PC-3 (cell line): ENCODE results near the gene MB. TPM values are rescaled to one million over a fixed set of nuclear protein-coding genes. Genes with fewer than 3 reads are reported as not detected.

Source experiments
- ATAC-seq: fragments of 200-7000 bp; cut with Tn5 transposase; 2 replicates; pipeline ENCODE4 v1.9.1; 2020; ENCODE audit warnings: mild to moderate bottlenecking, moderate library complexity
- BruUV-seq: library from RNA; stranded (reverse); fragments of 400-500 nt; replicated peaks from 2 replicates; lab custom pipeline; 2021; lab: Mats Ljungman, UMichigan
- CTCF ChIA-PET: fragments of 300-600 bp; sonication (Branson Sonifier 250); formaldehyde crosslinking; loops from one replicate; lab custom pipeline; 2022; ENCODE audit warnings: antibody characterized with exemption; lab: Charles Lee
- POLR2A ChIA-PET: fragments of 300-600 bp; sonication (Branson Sonifier 250); formaldehyde crosslinking; loops from one replicate; lab custom pipeline; 2022; ENCODE audit warnings: antibody characterized with exemption; ENCODE audit not compliant: unreplicated experiment; lab: Charles Lee
- DNase-seq: peaks from one replicate; pipeline ENCODE4 v3.0.0-alpha.2; 2015
- H2AFZ ChIP-seq: fragments of 300-600 bp; sonication (generic); 2 replicates; pipeline ENCODE4 v1.6.0; 2016; ENCODE audit warnings: antibody characterized with exemption, low read length
- H3F3A ChIP-seq: fragments of 300-600 bp; sonication (generic); one replicate; pipeline ENCODE4 v1.6.0; 2017; ENCODE audit warnings: antibody characterized with exemption, low read length, control low read depth, mild to moderate bottlenecking; ENCODE audit not compliant: unreplicated experiment
- H3K27ac ChIP-seq: fragments of 300-600 bp; sonication (generic); 2 replicates; pipeline ENCODE4 v1.5.1; 2016; ENCODE audit warnings: mild to moderate bottlenecking, low read length
- H3K27me3 ChIP-seq: fragments of 300-600 bp; sonication (generic); 2 replicates; pipeline ENCODE4 v1.6.1; 2016; ENCODE audit warnings: low read length, mixed read lengths
- H3K36me3 ChIP-seq: fragments of 300-600 bp; sonication (generic); 2 replicates; pipeline ENCODE4 v1.6.1; 2016; ENCODE audit warnings: low read depth, mixed run types, low read length, mixed read lengths
- H3K4me1 ChIP-seq: fragments of 300-600 bp; sonication (generic); 2 replicates; pipeline ENCODE4 v1.5.1; 2016; ENCODE audit warnings: low read length; ENCODE audit not compliant: insufficient read depth
- H3K4me2 ChIP-seq: fragments of 300-600 bp; sonication (generic); 2 replicates; pipeline ENCODE4 v1.6.0; 2016; ENCODE audit warnings: low read length
- H3K4me3 ChIP-seq: fragments of 300-600 bp; sonication (generic); 2 replicates; pipeline ENCODE4 v1.5.1; 2016; ENCODE audit warnings: mild to moderate bottlenecking, low read length, mixed read lengths
- H3K79me2 ChIP-seq: fragments of 300-600 bp; sonication (generic); 2 replicates; pipeline ENCODE4 v1.6.1; 2017; ENCODE audit warnings: low read length, mixed read lengths
- H3K9ac ChIP-seq: fragments of 300-600 bp; sonication (generic); 2 replicates; pipeline ENCODE4 v1.6.0; 2016; ENCODE audit warnings: mild to moderate bottlenecking, low read length
- H3K9me2 ChIP-seq: fragments of 300-600 bp; sonication (generic); replicated peaks from 2 replicates; pipeline ENCODE4 v1.6.1; 2016; ENCODE audit warnings: mixed run types, low read length, mixed read lengths
- H3K9me3 ChIP-seq: fragments of 300-600 bp; sonication (generic); 2 replicates; pipeline ENCODE4 v1.6.1; 2016; ENCODE audit warnings: low read length, mixed read lengths
- H4K20me1 ChIP-seq: fragments of 300-600 bp; sonication (generic); 2 replicates; pipeline ENCODE4 v1.6.1; 2016; ENCODE audit warnings: low read length, mixed read lengths
- EZH2 ChIP-seq: fragments of 300-600 bp; sonication (generic); IDR thresholded peaks from one replicate; pipeline ENCODE4 v1.6.1; 2017; ENCODE audit warnings: antibody characterized with exemption, mild to moderate bottlenecking, low read length; ENCODE audit not compliant: unreplicated experiment
- EZH2phosphoT487 ChIP-seq: fragments of 300-600 bp; sonication (generic); IDR thresholded peaks from 2 replicates; pipeline ENCODE4 v1.6.1; 2018; ENCODE audit warnings: mild to moderate bottlenecking, antibody characterized with exemption, low read length, borderline replicate concordance
- intact Hi-C: fragments of 100-400 bp; cut with micrococcal nuclease; formaldehyde crosslinking; loops from 2 replicates; pipeline ENCODE4 v1.9.0; 2023
- total RNA-seq: library from RNA; depleted of rRNA; stranded (reverse); fragments of >200 nt; gene quantifications from 2 replicates; pipeline ENCODE4 v1.2.3, GENCODE V29; 2014
- TF ChIP-seq, protein P1 (sequence below): fragments of 300-600 bp; sonication (generic); conservative IDR thresholded peaks from 2 replicates; pipeline ENCODE4 v1.5.1; 2017; ENCODE audit warnings: antibody characterized with exemption, low read depth, mild to moderate bottlenecking, low read length

Gene MB
- total RNA-seq, 1 experiment from 2014 or later = 14.6 TPM

DNA sequence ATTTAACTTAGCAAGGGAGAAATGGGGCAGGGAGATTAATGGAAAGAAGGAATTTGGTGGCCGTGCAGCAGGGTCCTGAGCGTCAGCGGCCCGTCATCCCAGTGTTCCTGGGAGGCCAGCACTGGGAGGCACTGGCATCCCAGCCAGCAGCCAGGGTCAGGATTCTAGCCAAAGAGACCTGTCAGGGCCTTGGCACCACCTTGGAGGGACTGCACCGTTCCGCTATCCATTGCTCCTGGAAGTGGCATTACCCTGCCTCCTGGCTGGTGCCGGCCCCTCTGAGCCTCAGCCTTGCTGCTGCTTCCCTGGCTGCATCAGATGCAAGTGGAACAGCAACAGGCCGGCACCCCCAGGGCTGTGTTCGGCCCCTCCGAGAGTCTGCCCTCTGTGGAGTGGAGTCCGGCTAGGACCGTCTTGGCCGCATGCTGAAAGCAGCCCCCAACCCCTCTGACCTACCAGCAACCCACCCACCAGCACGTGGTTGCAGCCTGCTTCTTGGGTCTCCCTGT is 46.4 kb downstream of the MB start:
- H3K36me3 ChIP-seq = no peaks in the 10 kb centered on the region
- no peaks in the 10 kb centered on the region for H3F3A ChIP-seq
- no TSS peak for BruUV-seq
- intact Hi-C loops = no loop called here
- no peak overlapping the region for H3K4me3 ChIP-seq
- no peaks in the 10 kb centered on the region for H3K27me3 ChIP-seq
- H3K4me2 ChIP-seq = no peak overlapping the region
- peaks cover 18% of the 10 kb centered on the region for H3K4me1 ChIP-seq
- ATAC-seq = no peak
- no peak overlapping the region for H3K9ac ChIP-seq
- DNase-seq = no peak
- no peak overlapping the region for H3K27ac ChIP-seq
- no peaks in the 10 kb centered on the region for H3K79me2 ChIP-seq
- TF ChIP-seq, protein P1, sequence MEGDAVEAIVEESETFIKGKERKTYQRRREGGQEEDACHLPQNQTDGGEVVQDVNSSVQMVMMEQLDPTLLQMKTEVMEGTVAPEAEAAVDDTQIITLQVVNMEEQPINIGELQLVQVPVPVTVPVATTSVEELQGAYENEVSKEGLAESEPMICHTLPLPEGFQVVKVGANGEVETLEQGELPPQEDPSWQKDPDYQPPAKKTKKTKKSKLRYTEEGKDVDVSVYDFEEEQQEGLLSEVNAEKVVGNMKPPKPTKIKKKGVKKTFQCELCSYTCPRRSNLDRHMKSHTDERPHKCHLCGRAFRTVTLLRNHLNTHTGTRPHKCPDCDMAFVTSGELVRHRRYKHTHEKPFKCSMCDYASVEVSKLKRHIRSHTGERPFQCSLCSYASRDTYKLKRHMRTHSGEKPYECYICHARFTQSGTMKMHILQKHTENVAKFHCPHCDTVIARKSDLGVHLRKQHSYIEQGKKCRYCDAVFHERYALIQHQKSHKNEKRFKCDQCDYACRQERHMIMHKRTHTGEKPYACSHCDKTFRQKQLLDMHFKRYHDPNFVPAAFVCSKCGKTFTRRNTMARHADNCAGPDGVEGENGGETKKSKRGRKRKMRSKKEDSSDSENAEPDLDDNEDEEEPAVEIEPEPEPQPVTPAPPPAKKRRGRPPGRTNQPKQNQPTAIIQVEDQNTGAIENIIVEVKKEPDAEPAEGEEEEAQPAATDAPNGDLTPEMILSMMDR = no peak
- no peak for TF ChIP-seq EZH2phosphoT487
- no peak for TF ChIP-seq EZH2
- no peak overlapping the region for H2AFZ ChIP-seq
- ChIA-PET CTCF (no interaction called here), POLR2A (no interaction called here)
- H4K20me1 ChIP-seq = no peaks in the 10 kb centered on the region
- no peaks in the 10 kb centered on the region for H3K9me3 ChIP-seq
- H3K9me2 ChIP-seq = no peaks in the 10 kb centered on the region

DNA sequence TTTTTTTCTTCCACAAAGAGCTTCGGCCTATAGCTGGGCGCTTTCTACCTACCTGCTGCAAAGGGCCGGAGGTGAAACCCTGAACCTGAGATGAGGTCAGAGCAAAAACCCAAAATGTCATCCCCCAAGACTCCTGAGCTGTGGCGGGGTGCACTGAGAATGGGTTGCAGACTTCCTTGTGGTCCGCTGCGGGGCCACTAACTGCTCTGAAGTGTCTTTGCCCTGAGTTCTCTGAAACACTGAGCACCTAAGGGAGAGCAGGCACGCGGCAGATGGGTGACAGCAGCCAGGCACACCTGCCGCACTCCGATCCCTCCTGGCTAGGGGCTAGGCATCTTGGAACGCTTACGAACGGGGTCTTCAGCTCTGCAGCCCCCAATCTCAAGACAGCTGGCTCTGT is 47.2 kb downstream of the MB start:
- H3F3A ChIP-seq = no peaks in the 10 kb centered on the region
- POLR2A ChIA-PET = no interaction called here
- no TSS peak for BruUV-seq
- H3K4me3 ChIP-seq = no peak overlapping the region
- no peaks in the 10 kb centered on the region for H3K9me3 ChIP-seq
- no peak overlapping the region for H2AFZ ChIP-seq
- TF ChIP-seq EZH2 = no peak
- TF ChIP-seq, protein P1 = no peak
- no peak for TF ChIP-seq EZH2phosphoT487
- H3K27ac ChIP-seq = no peak overlapping the region
- intact Hi-C loops = no loop called here
- peaks cover 18% of the 10 kb centered on the region for H3K4me1 ChIP-seq
- H3K9me2 ChIP-seq = no peaks in the 10 kb centered on the region
- no peak overlapping the region for H3K9ac ChIP-seq
- no peaks in the 10 kb centered on the region for H4K20me1 ChIP-seq
- no peak for DNase-seq
- H3K27me3 ChIP-seq = no peaks in the 10 kb centered on the region
- no peak for ATAC-seq
- no peaks in the 10 kb centered on the region for H3K79me2 ChIP-seq
- CTCF ChIA-PET = no interaction called here
- H3K36me3 ChIP-seq = no peaks in the 10 kb centered on the region
- H3K4me2 ChIP-seq = peak overlapping the region; percentile 76; the same call in 1 of the 2 replicates

DNA sequence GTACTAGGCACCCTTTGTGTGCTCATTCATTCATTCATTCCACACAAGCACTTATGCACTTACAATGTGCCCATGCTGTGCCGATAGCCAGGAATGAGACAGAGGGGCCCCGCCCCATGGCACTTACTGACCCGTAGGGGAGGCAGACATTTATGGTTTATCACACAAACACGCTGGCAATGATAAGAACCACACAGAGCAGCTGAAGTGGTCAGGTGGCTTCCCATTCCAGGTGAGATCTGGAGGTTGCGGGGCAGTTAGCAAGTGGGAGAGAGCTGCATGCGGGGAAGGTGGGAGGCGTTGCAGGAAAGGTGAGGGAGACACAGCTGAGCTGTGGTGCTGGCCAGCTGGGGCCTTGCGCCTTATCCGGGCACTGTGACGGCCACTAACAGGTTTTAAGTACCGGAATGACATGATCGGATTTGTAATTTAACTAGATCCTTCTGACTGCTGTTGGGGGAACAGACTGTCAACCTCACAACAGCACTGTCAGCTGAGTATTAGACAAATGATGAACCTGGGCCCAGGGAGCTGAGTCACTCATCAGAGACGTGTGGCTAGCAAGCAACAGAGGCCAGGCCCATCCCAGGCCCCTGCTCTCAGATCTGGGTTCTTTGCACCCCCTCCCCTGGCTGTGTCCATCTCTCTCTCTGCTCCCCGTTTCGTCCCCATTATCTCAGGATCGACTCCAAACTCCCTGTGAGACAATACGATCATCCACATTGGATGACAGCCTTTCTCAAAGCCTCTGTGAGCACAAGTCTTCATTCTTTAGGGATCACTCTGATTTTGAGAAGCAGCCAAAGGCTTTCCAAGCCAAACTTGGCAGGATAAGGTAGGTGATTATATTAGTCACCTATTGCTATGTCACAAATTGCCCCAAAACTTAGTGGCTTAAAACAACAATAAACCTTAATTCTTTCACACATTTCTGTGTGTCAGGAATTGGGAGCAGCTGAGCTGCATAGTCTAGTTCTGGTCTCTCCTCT is 48.1 kb downstream of the MB start:
- Histone ChIP-seq H3K9ac (no peak overlapping the region), H3F3A (no peaks in the 10 kb centered on the region), H3K9me3 (no peaks in the 10 kb centered on the region), H3K4me1 (peaks cover 18% of the 10 kb centered on the region), H3K36me3 (no peaks in the 10 kb centered on the region), H3K4me2 (peak overlapping the region; percentile 76), H2AFZ (peak overlapping the region; percentile 81), H3K27me3 (no peaks in the 10 kb centered on the region), H3K4me3 (no peak overlapping the region), H3K27ac (peak overlapping the region; percentile 59), H3K9me2 (no peaks in the 10 kb centered on the region), H4K20me1 (no peaks in the 10 kb centered on the region), H3K79me2 (no peaks in the 10 kb centered on the region)
- ChIA-PET POLR2A (no interaction called here), CTCF (no interaction called here)
- ATAC-seq (peak; percentile 97), DNase-seq (peak; percentile 78)
- no TSS peak for BruUV-seq
- intact Hi-C loops = no loop called here
- TF ChIP-seq EZH2phosphoT487 = no peak
- TF ChIP-seq, protein P1 = no peak
- no peak for TF ChIP-seq EZH2
